OCI-LY1 (cell line): ENCODE measurements around the gene MAP3K3.

Source experiments
- H2AFZ ChIP-seq: fragments of 200-600 bp; sonication (generic), shearing (Covaris generic); 2 replicates; pipeline ENCODE4 v1.6.0; 2014; ENCODE audit warnings: antibody characterized with exemption, mild to moderate bottlenecking, low read length
- H3F3A ChIP-seq: fragments of 200-600 bp; sonication (generic), shearing (Covaris generic); 2 replicates; pipeline ENCODE4 v1.6.0; 2014; ENCODE audit warnings: mild to moderate bottlenecking, antibody characterized with exemption, low read length, moderate library complexity; ENCODE audit not compliant: insufficient read depth
- H3K27ac ChIP-seq: fragments of 200-600 bp; sonication (generic); 2 replicates; pipeline ENCODE4 v1.5.1; 2014; ENCODE audit warnings: low read length, mixed run types, mild to moderate bottlenecking, low read depth; ENCODE audit not compliant: poor library complexity, severe bottlenecking
- H3K27me3 ChIP-seq: fragments of 200-600 bp; sonication (generic); 2 replicates; pipeline ENCODE4 v1.6.0; 2014; ENCODE audit warnings: antibody characterized with exemption, mild to moderate bottlenecking, low read length, moderate library complexity; ENCODE audit not compliant: insufficient read depth
- H3K36me3 ChIP-seq: fragments of 200-600 bp; sonication (generic); 2 replicates; pipeline ENCODE4 v1.6.1; 2014; ENCODE audit warnings: mild to moderate bottlenecking, antibody characterized with exemption, low read length, moderate library complexity, mixed read lengths; ENCODE audit not compliant: insufficient read depth
- H3K4me1 ChIP-seq: fragments of 200-600 bp; sonication (generic); 2 replicates; pipeline ENCODE4 v1.5.1; 2014; ENCODE audit warnings: mild to moderate bottlenecking, low read length, moderate library complexity; ENCODE audit not compliant: insufficient read depth, severe bottlenecking
- H3K4me2 ChIP-seq: fragments of 200-600 bp; sonication (generic), shearing (Covaris generic); 2 replicates; pipeline ENCODE4 v1.6.1; 2014; ENCODE audit warnings: low read length
- H3K4me3 ChIP-seq: fragments of 200-600 bp; sonication (generic); 2 replicates; pipeline ENCODE4 v1.5.1; 2014; ENCODE audit warnings: low read length, low read depth, mild to moderate bottlenecking, mixed read lengths; ENCODE audit not compliant: poor library complexity, severe bottlenecking
- H3K79me2 ChIP-seq: fragments of 200-600 bp; shearing (Covaris generic); 2 replicates; pipeline ENCODE4 v1.6.1; 2016; ENCODE audit warnings: mixed run types, low read length, mixed read lengths; ENCODE audit not compliant: insufficient read depth
- H3K9ac ChIP-seq: fragments of 200-600 bp; sonication (generic), shearing (Covaris generic); 2 replicates; pipeline ENCODE4 v1.6.1; 2014; ENCODE audit warnings: mild to moderate bottlenecking, low read length, mixed read lengths
- H3K9me2 ChIP-seq: fragments of 200-600 bp; sonication (generic), shearing (Covaris generic); 2 replicates; pipeline ENCODE4 v1.6.1; 2014; ENCODE audit warnings: low read depth, mild to moderate bottlenecking, low read length, mixed read lengths
- H3K9me3 ChIP-seq: fragments of 200-600 bp; shearing (Covaris generic); 2 replicates; pipeline ENCODE4 v1.6.1; 2014; ENCODE audit warnings: low read length, mixed read lengths
- H4K20me1 ChIP-seq: fragments of 200-600 bp; sonication (generic), shearing (Covaris generic); 2 replicates; pipeline ENCODE4 v1.6.0; 2016; ENCODE audit warnings: mild to moderate bottlenecking, low read length; ENCODE audit not compliant: insufficient read depth
- CTCF ChIP-seq: fragments of 200-600 bp; sonication (generic), shearing (Covaris generic); IDR thresholded peaks from 2 replicates; pipeline ENCODE4 v1.5.1; 2017; ENCODE audit warnings: mild to moderate bottlenecking, antibody characterized with exemption, low read length, moderate library complexity, mixed read lengths
- EZH2 ChIP-seq: fragments of 200-600 bp; sonication (generic), shearing (Covaris generic); IDR thresholded peaks from 2 replicates; pipeline ENCODE4 v1.8.0; 2017; ENCODE audit warnings: borderline replicate concordance, mixed run types, mild to moderate bottlenecking, antibody characterized with exemption, low read length, moderate library complexity, mixed read lengths

The MAP3K3 gene

DNA sequence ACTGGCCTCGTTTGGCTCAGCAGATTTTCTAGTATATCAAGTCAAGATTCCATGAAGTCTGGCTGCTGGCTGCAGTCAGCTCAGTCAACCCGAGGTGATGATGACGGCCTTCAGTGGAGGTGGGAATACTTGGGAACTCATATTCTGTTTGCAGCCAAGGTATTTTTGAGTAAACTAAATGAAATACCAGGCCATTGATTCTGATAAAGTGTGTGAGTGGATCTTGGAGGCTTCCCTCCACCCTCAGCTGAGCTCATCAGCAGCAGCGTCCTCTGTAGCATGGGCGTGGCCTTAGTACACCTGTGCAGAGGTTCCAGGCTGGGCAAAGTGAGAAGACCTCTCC, 43.5 kb upstream of the MAP3K3 start:
- Histone ChIP-seq H3K27me3 (no peaks in the 10 kb centered on the region), H3K9me2 (no peaks in the 10 kb centered on the region), H3K9ac (no peak overlapping the region), H3K9me3 (no peaks in the 10 kb centered on the region), H3F3A (no peaks in the 10 kb centered on the region), H3K36me3 (peaks cover 50% of the 10 kb centered on the region), H2AFZ (no peak overlapping the region), H3K4me1 (no peaks in the 10 kb centered on the region), H3K4me2 (no peak overlapping the region), H4K20me1 (no peaks in the 10 kb centered on the region), H3K4me3 (no peak overlapping the region), H3K27ac (no peak overlapping the region), H3K79me2 (peaks cover 3% of the 10 kb centered on the region; the same call in 1 of the 2 replicates)
- no peak for TF ChIP-seq EZH2
- no peak for TF ChIP-seq CTCF

DNA sequence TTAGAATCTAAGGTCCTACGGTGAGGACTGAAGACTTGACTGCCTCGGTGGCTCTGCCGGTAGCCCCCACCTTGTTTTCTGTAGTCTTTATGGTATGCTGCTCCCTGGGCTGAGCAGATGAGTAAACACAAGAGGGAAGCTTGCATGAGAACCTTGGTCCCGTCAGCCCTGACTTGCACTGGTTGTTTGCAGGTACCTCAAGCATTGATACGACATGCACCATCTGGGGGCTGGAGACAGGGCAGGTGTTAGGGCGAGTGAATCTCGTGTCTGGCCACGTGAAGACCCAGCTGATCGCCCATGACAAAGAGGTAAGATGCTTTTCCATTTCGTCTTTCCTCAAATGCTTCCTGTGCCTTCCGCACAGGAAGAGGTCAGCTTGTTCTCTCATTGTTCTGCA, 42.6 kb upstream of the MAP3K3 start:
- Histone ChIP-seq H2AFZ (no peak overlapping the region), H3K79me2 (no peaks in the 10 kb centered on the region; the same call in 1 of the 2 replicates), H3K9me3 (no peaks in the 10 kb centered on the region), H3F3A (no peaks in the 10 kb centered on the region), H3K4me1 (no peaks in the 10 kb centered on the region), H4K20me1 (no peaks in the 10 kb centered on the region), H3K9ac (no peak overlapping the region), H3K27ac (no peak overlapping the region), H3K27me3 (no peaks in the 10 kb centered on the region), H3K9me2 (no peaks in the 10 kb centered on the region), H3K4me3 (no peak overlapping the region), H3K36me3 (peaks cover 58% of the 10 kb centered on the region), H3K4me2 (no peak overlapping the region)
- no peak for TF ChIP-seq EZH2
- TF ChIP-seq CTCF: no peak

DNA sequence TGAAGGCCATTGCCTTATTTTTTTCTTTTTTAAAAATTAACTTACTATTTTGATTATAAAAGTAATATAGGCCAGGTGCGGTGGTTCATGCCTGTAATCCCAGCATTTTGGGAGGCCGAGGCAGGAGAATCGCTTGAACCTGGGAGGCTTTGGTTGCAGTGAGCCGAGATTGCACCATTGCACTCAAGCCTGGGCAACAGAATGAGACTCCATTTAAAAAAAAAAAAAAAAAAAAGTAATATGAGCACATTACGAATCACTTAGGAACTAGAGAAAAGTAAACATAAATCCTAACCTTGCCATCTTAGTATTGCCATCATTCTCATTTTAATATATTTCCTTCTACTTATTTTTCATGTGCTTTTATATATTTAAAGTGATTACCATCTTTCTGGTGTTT, 34.4 kb upstream of the MAP3K3 start:
- Histone ChIP-seq H3K9me2 (no peaks in the 10 kb centered on the region), H3K27ac (no peak overlapping the region), H3F3A (no peaks in the 10 kb centered on the region), H3K4me1 (no peaks in the 10 kb centered on the region), H3K79me2 (no peaks in the 10 kb centered on the region), H3K4me3 (no peak overlapping the region), H3K4me2 (no peak overlapping the region), H3K9me3 (no peaks in the 10 kb centered on the region), H4K20me1 (no peaks in the 10 kb centered on the region), H2AFZ (no peak overlapping the region), H3K36me3 (peaks cover 79% of the 10 kb centered on the region), H3K9ac (no peak overlapping the region), H3K27me3 (no peaks in the 10 kb centered on the region)
- TF ChIP-seq CTCF (no peak), EZH2 (no peak)
